Progenitor cell of endocrine pancreas (in vitro differentiated cells): Measurements from ENCODE around the gene PTPRQ. TPM values are rescaled to one million over a fixed set of nuclear protein-coding genes. Genes with fewer than 3 reads are reported as not detected.

Experiments
- DNase-seq: peaks from one replicate; pipeline ENCODE4 v3.0.0; 2021; ENCODE audit warnings: low spot score; ENCODE audit not compliant: unreplicated experiment
- H3K27ac Mint-ChIP-seq: 2 replicates; pipeline ENCODE4 v1.8.0; 2021; ENCODE audit warnings: mild to moderate bottlenecking, moderate library complexity, mixed read lengths
- H3K27me3 Mint-ChIP-seq: 2 replicates; pipeline ENCODE4 v1.8.0; 2021; ENCODE audit warnings: mixed read lengths
- H3K36me3 Mint-ChIP-seq: 2 replicates; pipeline ENCODE4 v1.8.0; 2022; ENCODE audit warnings: mixed read lengths; ENCODE audit not compliant: insufficient read depth
- H3K4me1 Mint-ChIP-seq: 2 replicates; pipeline ENCODE4 v1.8.0; 2021; ENCODE audit warnings: low read depth, mixed read lengths
- H3K4me3 Mint-ChIP-seq: 2 replicates; pipeline ENCODE4 v1.8.0; 2021; ENCODE audit warnings: low read depth, mild to moderate bottlenecking, moderate library complexity, mixed read lengths
- H3K9me3 Mint-ChIP-seq: 2 replicates; pipeline ENCODE4 v1.8.0; 2021; ENCODE audit warnings: low read depth, mixed read lengths
- CTCF ChIP-seq: fragments of 200-600 bp; sonication (generic); IDR thresholded peaks from one replicate; pipeline ENCODE4 v1.5.0; 2021; ENCODE audit warnings: antibody characterized with exemption, mild to moderate bottlenecking; ENCODE audit not compliant: unreplicated experiment
- total RNA-seq: library from RNA; stranded (reverse); gene quantifications from 2 replicates; pipeline ENCODE4 v1.2.1, GENCODE V29; 2021

PTPRQ gene
- total RNA-seq, 1 donor from 2014 or later, result 0.19 TPM

- Mint-ChIP-seq H3K4me3 (no peak overlapping the region), H3K9me3 (no peaks in the 10 kb centered on the region), H3K4me1 (no peaks in the 10 kb centered on the region), H3K27me3 (no peaks in the 10 kb centered on the region), H3K36me3 (no peaks in the 10 kb centered on the region), H3K27ac (no peak overlapping the region)
- TF ChIP-seq CTCF, result peak; percentile 44
- DNase-seq, result no peak
Measured at GRCh38 chr12:80607361-80608135, 163.5 kb downstream of the PTPRQ start.

- Mint-ChIP-seq H3K4me1 (no peaks in the 10 kb centered on the region), H3K36me3 (no peaks in the 10 kb centered on the region), H3K27ac (no peak overlapping the region), H3K4me3 (no peak overlapping the region), H3K27me3 (no peaks in the 10 kb centered on the region), H3K9me3 (no peaks in the 10 kb centered on the region)
- TF ChIP-seq CTCF, result no peak
- no peak for DNase-seq
Measured at GRCh38 chr12:80617733-80618132, 173.7 kb downstream of the PTPRQ start.

GRCh38 chr12:80620281-80620680 lies 176.2 kb downstream of the PTPRQ start:
- no peak for DNase-seq
- Mint-ChIP-seq H3K27me3 (no peaks in the 10 kb centered on the region), H3K27ac (no peak overlapping the region), H3K9me3 (no peaks in the 10 kb centered on the region), H3K4me1 (no peaks in the 10 kb centered on the region), H3K4me3 (no peak overlapping the region), H3K36me3 (no peaks in the 10 kb centered on the region)
- no peak for TF ChIP-seq CTCF

- Mint-ChIP-seq H3K27me3 (no peaks in the 10 kb centered on the region), H3K36me3 (no peaks in the 10 kb centered on the region), H3K4me1 (peaks cover 7% of the 10 kb centered on the region), H3K27ac (no peak overlapping the region), H3K4me3 (no peak overlapping the region), H3K9me3 (no peaks in the 10 kb centered on the region)
- no peak for DNase-seq
- TF ChIP-seq CTCF, result no peak
Measured at GRCh38 chr12:80622271-80622670, 178.2 kb downstream of the PTPRQ start.

- Mint-ChIP-seq H3K36me3 (no peaks in the 10 kb centered on the region), H3K4me1 (peaks cover 8% of the 10 kb centered on the region), H3K4me3 (no peak overlapping the region), H3K27ac (no peak overlapping the region), H3K9me3 (no peaks in the 10 kb centered on the region), H3K27me3 (no peaks in the 10 kb centered on the region)
- no peak for DNase-seq
- no peak for TF ChIP-seq CTCF
Measured at GRCh38 chr12:80625051-80625450, 181.0 kb downstream of the PTPRQ start.
